ENCODE data around the gene C20orf202.
"Not testable (repeated sequence)": the region's sequence is repeated elsewhere in the genome, so short reads cannot be mapped to it uniquely, and the experiment has no call there.

Gene C20orf202

DNA sequence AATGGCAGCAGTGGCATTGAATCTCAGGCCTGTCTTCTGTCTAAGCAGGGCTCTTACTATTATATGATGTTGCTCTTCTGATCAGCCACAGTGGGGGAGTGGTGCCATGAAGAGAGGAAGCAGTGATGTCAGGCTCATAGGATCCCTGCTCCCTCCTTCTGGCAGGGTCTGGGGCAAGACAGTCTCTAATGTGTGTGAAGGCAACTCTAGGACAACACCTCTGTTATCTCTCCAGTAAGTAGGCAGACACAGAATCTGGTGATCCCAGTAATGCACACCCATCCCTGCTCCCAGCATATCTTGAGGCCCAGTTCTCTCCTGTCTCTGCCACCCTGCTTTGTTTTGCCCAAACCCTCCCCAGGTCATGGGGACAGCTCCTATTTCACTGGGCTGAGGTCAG, 8.8 kb downstream of the C20orf202 start:
- no peak for DNase-seq

DNA sequence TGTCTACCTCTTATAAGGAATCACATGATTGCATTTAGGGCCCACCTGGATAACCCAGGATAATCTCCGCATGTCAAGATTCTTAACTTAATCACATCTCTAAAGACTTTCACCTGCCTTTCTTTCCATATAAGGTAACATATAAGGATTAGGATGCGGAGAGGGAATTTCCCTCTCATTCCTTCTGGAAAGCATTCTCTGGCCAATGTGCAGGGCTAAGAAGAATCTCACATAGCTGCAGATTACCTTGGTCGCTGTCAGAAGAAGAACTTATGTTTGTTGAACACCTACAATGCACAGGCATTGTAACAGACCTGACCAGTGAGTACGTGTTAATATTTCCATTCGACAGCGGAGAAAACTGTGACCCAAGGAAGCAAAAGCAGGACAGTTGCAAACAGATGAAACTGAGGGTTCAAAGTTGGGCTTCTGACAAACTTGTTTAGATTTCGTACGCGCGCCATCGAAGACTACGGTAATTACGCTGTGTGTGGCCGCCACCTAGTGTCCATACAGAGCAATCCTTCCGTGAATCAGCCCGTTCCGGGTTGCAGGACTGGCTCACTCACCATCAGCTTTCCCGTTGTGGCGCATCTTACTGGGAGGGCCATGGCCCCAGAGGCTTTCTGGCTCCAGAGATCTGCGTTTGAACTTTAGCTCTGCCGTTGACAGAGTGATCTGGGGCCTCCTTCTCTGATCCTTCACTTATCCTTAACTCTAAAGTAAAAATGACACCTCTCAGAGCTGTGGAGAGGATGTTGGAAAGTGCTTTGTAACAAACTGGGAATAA, 9.5 kb downstream of the C20orf202 start:
- peak; percentile 61 for DNase-seq

DNA sequence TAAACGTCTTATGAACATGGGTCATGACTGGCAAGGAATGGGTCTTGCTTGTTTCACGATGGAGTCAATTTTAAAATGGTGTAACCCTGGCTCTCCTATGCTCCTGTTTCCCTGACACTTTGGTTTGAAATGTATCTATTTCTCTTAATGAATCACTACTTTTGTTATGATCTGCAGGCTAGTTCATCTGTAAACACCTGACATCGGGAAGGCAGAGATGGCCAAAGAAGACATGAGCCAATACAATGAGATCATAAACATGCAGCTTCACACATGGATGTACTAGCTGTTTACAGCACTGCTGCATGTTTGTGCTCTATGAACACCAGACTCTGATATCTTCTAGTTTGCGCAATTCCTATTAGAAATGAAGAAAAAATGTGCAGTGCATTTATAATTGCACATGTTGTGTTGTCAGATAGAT, 11.6 kb downstream of the C20orf202 start:
- DNase-seq: no peak

DNA sequence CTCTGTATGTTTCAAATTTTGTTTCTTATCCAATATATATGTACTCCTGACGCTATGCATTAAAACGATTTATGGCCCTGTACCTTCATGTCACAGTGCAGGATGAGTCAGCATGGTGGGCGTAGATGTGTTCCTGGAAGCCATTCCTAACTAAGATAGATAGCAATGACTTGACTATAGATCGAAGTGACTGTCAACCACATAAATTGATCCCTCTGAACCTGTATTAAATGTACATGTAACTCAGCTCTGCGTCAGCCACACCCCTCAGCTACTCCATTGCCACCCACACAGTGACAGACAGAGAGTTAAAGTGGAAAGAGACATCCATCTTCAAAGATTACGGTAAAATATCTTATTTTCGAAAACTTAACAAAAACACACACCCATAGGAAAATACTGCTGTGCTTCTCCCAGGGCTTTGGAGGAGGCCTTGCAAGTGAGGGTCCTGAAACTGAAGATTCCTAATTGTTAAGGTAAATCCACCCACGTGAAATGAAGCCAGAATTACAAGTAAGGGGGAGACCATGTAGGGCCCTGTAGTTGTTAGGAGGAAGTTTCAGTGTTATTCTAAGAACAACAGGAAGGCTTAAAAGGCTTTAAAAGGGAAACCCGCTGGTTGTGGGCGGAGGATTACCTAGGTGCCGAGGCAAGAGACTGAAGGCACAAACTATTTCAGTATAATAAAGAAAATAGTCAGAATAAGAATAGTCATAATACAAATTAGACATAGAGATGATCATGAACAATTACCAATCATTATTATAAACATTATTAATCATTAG, 12.3 kb downstream of the C20orf202 start:
- DNase-seq: no peak

DNA sequence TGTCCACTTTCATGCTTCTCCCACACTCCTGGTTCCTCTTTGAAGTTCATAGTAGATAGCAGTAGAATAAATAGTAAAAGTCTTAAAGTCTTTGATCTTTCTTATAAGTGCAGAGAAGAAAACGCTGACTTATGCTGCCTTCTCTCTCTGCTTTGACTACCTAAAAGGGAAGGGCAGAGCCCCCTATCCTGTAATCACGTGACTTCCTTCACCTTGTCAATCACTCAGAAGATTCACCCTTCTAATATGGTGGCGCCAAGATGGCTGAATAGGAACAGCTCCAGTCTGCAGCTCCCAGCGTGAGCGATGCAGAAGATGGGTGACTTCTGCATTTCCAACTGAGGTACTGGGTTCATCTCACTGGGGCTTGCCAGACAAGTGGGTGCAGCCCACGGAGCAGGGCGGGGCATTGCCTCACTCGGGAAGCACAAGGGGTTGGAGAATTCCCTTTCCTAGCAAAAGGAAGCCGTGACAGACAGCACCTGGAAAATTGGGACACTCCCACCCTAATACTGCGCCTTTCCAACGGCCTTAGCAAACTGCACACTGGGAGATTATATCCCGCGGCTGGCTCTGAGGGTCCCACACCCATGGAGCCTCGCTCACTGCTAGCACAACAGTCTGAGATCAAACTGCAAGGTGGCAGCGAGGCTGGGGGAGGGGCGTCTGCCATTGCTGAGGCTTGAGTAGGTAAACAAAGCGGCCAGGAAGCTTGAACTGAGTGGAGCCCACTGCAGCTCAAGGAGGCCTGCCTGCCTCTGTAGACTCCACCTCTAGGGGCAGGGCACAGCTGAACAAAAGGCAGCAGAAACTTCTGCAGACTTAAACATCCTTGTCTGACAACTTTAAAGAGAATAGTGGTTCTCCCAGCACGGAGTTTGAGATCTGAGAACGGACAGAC, 13.5 kb downstream of the C20orf202 start:
- DNase-seq: not testable (repeated sequence)

DNA sequence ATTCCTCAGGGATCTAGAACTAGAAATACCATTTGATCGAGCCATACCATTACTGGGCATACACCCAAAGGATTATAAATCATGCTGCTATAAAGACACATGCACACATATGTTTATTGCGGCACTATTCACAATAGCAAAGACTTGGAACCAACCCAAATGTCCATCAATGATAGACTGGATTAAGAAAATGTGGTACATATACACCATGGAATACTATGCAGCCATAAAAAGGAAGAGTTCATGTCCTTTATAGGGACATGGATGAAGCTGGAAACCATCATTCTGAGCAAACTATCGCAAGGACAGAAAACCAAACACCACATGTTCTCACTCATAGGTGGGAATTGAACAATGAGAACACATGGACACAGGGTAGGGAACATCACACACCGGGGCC, 19.5 kb downstream of the C20orf202 start:
- DNase-seq: not testable (repeated sequence)

DNA sequence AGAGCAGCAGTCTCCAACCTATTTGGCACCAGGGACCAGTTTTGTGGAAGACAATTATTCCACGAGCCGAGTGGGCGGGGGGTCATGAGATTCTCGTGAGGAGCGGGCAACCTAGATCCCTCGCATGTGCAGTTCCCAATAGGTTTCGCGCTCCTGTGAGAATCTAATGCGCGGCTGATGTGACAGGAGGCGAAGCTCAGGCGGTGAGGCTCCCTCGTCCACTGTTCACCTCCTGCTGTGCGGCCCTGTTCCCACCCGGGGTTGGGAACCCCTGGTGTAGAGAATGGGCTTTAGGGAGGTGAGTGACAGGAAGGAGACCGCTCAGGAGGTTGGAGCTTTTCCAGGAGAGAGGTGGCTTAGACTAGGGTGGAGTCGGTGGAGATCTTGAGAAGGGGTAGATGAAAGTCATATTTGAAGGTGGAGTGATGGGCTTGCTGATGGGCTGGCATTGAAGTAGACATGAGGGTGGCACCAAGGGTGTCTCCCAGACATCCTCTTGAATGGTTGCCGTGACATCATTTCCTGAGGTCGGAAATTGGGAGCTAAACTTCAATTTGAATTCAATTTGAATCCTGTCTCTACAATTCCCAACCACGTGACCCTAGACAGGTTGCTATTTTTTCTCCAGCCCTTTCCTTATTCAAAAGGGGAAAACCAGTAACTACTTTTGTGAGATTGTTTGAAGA, 21.1 kb downstream of the C20orf202 start:
- DNase-seq: no peak

DNA sequence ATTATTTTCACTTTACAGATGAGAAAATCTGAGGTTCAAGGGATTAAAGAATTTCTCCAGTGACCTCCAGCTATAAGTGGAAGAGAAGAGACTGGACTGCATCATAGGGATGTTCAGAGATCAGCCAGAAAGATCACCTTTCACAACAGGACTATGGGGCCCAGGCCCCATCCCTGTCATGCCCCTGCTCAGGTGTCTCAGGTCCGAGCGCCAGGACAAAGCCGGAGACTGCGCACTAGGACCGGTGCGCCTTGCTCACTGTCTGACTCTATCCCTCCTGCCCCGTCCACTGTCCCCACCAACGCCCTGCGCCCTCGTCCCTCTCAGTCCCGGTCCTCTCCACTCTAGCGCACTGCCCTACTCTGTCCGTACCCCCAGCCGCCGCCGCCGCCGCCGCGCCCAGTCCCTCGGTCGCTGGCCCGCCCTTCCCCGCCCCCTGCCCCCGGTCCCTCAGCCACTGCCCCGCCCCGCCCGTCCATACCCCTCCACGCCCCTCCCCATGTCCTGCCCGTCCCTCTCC, 22.1 kb downstream of the C20orf202 start:
- no peak for DNase-seq

DNA sequence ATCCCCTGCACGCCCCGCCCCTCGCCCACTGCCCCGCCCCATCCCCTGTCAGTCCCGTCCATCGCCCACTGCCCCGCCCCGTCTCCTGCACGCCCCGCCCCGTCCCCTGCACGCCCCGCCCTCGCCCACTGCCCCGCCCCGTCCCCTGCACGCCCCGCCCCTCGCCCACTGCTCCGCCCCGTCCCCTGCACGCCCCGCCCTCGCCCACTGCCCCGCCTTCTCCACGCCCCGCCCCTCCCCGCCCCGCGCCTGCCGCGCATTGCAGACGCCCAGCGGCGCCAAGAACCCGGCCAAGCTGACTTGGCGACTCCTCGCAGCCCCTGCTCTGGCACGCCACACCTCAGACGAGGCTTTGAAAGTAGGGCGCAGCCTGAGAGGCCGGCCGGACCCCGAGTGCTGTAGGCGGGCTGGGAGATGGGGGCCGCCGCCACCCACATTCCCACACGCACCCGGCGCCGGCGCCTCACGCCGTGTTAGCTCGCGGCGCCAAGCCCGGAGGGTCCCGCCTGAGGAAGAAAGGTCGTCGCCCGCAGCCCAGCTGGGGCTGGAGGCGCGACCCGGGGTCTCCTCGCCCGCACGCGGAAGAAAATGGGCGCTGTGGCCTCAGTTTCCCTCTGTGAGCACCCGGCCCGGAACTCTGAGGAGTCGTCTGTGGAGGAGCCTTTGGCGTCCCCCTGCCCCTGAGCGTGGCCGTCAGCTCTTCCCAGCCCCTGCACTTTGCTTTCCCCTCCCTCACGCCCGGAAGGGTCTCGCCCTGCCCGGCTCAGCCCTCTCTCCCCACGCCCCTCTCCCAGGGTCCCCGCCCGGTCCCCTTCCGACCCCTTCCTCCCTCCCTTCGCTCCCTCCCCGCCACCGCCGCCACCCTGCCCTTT, 22.8 kb downstream of the C20orf202 start, which contains the start of gene RAD21L1:
RAD21L1 (plus strand) TSS at position 262 of the 872 bp plus-strand sequence. CDS start 2,410 bp downstream, outside the sequence.
- DNase-seq: peak; percentile 73

DNA sequence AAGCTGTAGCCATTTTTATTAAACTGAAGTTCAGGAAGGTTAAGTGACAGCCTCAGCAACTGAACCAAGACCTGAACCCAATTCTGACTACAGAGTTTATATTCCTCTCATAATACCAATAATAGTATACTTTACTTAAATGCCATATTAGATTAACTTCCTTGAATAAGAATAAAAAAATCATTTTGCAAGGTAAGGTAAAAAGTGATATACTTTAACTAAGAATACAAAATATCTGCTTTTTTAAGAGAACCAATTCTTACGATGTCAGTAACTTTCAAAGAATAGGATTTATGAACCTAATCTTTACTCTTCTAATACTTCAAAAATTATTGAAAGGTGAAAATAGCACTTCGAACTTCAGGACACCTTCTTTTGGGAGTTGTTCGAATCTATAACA, 26.3 kb downstream of the C20orf202 start:
- DNase-seq: no peak

DNA sequence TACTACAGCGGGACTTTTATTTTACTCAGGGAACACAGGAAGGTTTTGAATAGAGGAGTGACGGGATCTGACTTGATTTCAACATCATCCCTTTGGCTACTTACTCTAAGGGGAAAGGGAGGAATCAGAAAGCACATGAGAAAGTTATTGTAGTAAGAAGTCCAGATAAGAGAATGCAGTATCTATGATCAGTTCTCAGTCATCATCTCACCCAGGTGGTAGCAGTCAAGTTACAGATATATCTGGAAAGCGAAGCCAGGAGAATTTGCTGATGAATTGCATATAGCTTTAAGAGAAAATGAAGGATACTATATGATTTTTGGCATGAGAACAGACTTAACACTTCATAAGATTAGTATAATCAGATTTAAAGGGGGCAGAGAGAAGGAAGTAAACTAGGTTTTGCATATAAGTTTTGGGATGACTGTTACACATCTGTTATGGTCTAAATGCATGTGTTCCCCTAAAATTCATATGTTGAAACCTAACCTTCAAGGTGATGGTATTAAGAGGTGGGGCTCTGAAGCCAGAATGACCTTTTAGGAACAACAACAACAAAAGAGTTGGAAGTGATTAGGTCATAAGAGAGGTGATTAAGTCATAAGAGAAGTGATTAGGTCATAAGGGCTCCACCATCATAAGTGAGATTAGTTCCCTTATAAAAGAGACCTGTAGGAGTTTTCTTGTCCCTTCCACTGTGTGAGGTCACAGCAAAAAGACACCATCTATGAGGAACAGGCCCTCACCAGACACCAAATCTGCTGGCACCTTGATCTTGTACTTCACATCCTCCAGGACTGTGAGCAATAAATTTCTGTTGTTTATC, 29.2 kb downstream of the C20orf202 start:
- no peak for DNase-seq

DNA sequence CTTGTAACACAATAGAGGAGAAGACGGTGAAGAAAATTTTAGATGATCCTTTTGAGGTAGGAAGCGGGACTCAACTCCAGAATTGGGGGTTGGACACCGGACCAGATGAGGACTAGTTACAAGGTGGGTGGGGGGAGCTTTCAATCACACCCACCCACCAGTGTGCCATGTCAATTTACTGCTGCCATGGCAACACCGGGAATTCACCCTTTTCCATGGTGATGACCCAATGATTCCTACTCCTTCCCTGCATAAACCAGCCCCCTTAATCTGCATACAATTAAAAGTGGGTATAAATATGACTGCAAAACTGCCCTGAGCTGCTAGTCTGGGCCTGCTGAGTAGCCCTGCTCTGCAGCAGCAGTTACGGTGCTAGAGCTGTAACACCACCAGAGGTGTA, 37.3 kb downstream of the C20orf202 start:
- no peak for DNase-seq

DNA sequence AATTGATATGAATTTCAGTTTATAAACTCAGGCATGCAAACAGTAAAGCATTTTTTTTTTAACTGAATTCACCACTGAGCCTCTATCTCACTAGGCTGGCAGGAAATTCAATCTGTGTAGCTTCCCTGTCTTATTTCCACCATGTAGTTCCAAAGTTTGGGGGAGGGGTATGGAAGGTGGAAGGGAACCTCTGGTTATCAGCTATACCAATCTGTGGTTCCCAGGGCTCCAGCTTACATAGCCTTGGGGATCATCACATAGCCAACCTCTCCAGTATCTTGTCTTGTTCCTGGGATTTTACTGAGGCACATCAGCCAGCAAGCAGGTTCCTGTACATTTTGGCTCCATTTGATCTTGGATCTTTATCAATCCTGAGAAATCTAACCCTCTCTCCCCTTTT, 38.2 kb downstream of the C20orf202 start:
- DNase-seq: no peak

DNA sequence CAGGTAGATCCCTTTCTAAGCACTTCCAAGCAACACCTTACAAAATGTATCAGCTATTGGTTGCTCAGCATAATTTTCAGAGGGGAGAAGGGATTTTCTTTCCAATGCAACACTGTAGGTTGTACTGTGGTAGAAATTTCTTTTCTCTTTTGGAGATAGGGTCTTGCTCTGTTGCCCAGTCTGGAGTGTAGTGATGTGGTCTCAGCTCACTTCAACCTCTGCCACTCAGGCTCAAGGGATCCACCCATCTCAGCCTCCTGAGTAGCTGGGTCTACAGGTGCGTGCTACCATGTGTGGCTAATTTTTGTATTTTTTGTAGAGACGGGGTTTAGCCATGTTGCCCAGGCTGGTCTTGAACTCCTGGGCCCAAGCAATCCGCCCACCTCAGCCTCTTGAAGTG, 38.8 kb downstream of the C20orf202 start:
- DNase-seq: no peak

DNA sequence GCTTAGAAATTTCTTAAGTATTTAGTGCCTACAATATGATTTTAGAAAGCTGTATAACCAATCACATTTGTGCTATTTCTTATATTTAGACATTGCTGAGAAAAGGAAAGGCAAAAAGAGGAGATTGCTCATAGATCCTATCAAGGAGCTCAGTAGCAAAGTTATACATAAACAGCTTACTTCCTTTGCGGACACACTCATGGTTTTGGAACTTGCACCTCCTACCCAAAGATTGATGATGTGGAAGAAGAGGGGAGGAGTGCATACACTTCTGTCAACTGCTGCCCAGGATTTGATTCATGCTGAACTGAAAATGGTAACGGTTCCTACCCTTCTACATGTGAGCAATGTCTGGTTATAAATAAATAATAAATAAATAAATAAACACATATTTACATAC, 39.3 kb downstream of the C20orf202 start:
- DNase-seq: peak; percentile 86

DNA sequence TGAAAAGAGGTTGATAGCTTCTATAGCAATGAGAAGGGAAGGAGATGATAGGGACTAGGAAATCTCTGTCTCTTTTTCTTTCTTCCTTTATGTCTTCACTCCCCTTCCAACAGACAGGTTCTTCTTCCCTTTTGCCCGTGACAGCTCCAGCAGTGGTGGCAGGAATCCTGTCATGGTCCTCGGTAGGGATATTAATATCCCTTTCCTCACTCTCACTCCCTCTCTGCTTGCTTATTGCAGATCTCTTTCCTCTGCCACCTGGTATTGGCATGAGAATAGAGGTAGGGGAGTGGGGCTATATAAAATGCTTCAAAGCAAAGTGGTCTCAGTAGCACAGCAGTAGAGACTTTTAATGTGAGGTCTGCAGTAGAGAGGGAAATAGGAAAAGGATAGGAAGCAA, 42.3 kb downstream of the C20orf202 start:
- no peak for DNase-seq

DNA sequence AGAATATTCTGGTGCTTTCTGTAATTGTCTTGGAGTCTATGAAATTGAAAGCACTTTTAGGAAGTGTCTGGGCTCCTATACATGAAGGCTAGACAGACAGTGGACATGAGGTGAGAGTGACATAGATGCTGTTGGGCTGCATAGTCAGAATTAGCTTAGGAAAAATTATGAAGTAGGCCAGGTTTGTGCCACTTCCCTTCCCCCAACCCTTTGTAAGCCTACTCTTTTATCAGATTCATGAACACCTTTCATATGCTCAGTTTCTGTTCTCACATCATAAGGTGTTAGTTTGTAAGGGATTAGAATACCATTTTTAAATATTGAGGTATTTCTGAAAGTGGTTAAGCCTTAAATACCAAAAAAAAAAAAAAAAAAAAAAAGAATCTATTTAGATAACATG, 44.4 kb downstream of the C20orf202 start:
- no peak for DNase-seq

DNA sequence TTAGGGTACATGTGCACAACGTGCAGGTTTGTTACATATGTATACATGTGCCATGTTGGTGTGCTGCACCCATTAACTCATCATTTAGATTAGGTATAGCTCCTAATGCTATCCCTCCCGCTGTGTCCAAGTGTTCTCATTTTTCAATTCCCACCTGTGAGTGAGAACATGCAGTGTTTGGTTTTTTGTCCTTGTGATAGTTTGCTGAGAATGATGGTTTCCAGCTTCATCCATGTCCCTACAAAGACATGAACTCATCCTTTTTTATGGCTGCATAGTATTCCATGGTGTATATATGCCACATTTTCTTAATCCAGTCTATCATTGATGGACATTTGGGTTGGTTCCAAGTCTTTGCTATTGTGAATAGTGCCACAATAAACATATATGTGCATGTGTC, 47.0 kb downstream of the C20orf202 start:
- DNase-seq: not testable (repeated sequence)

DNA sequence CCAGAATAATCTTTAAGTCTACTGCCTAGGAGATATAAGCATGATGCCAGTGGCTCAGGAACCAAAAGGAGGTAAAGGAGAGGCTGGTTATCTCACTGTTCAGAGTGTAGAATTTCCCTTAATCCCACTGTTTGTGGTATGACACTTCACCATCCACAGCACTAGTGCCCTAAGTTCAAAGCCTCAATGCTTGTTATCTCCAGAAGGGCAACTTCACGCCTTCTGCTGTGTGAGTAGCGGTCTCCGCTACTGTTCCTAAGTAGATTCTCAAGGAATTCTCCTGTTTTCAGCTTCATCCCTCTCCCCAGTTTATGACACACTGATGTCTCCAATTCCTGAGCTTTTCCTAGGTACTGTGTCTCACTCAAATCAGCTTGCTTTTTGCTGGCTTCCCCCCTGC, 49.2 kb downstream of the C20orf202 start:
- no peak for DNase-seq

DNA sequence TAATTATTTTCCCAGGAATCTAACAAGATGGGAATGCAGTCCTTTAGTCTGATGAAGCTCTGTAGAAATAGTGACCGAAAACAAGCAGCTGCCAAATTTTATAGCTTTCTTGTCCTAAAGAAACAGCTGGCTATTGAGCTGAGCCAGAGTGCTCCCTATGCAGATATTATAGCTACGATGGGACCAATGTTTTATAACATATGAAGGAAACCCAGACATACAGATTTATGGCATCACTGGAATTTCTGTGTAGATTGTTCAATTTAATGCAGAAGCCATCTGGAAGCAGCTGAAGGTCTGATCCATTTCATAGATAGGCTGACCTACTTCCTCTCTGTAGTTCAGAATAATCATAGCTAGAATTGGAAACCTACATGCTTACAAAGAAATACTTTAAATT, 51.0 kb downstream of the C20orf202 start:
- DNase-seq: no peak
